NCI-H2227 treated with DMSO at 0.1 percent for 48 hours (cell line): Measurements from ENCODE around the gene E2F1.
"Not testable (repeated sequence)": the region's sequence is repeated elsewhere in the genome, so short reads cannot be mapped to it uniquely, and the experiment has no call there.

Source experiments
- DNase-seq: peaks from one replicate; lab custom pipeline; 2025; lab: John Stamatoyannopoulos, UW

The E2F1 gene

GRCh38 chr20:33657704-33658095, 28.5 kb downstream of the E2F1 start:
- no peak for DNase-seq

GRCh38 chr20:33656783-33657703, 29.1 kb downstream of the E2F1 start:
- no peak for DNase-seq

GRCh38 chr20:33656010-33656782, 30.0 kb downstream of the E2F1 start:
- no peak for DNase-seq

- DNase-seq: no peak
These were observed 31.0 kb downstream of the E2F1 start for GRCh38 chr20:33655164-33655563.

GRCh38 chr20:33654680-33655161, 31.5 kb downstream of the E2F1 start:
- no peak for DNase-seq

GRCh38 chr20:33653900-33654596, 32.1 kb downstream of the E2F1 start:
- DNase-seq: no peak

GRCh38 chr20:33653218-33653899, 32.8 kb downstream of the E2F1 start:
- DNase-seq: peak; percentile 68

GRCh38 chr20:33651562-33652048, 34.6 kb downstream of the E2F1 start:
- no peak for DNase-seq

GRCh38 chr20:33650753-33651561, 35.2 kb downstream of the E2F1 start:
- DNase-seq: no peak

- no peak for DNase-seq
These were observed 36.0 kb downstream of the E2F1 start for GRCh38 chr20:33650111-33650752.

GRCh38 chr20:33649201-33649681, 36.9 kb downstream of the E2F1 start:
- peak; percentile 47 for DNase-seq

- no peak for DNase-seq
These were observed 37.7 kb downstream of the E2F1 start for GRCh38 chr20:33648396-33649004.

GRCh38 chr20:33647603-33648395, 38.4 kb downstream of the E2F1 start:
- no peak for DNase-seq

GRCh38 chr20:33646959-33647602, 39.1 kb downstream of the E2F1 start:
- not testable (repeated sequence) for DNase-seq

- no peak for DNase-seq
These were observed 40.0 kb downstream of the E2F1 start for GRCh38 chr20:33646191-33646590.

GRCh38 chr20:33645396-33645795, 40.8 kb downstream of the E2F1 start:
- no peak for DNase-seq

- no peak for DNase-seq
These were observed 41.2 kb downstream of the E2F1 start for GRCh38 chr20:33645072-33645358.

- DNase-seq: no peak
These were observed 41.7 kb downstream of the E2F1 start for GRCh38 chr20:33644313-33645071.
